PC-3 (cell line): ENCODE data around the gene RAB7A. TPM values are rescaled to one million over a fixed set of nuclear protein-coding genes. Genes with fewer than 3 reads are reported as not detected.

Source experiments
- ATAC-seq: fragments of 200-7000 bp; cut with Tn5 transposase; 2 replicates; pipeline ENCODE4 v1.9.1; 2020; ENCODE audit warnings: mild to moderate bottlenecking, moderate library complexity
- BruUV-seq: library from RNA; stranded (reverse); fragments of 400-500 nt; replicated peaks from 2 replicates; lab custom pipeline; 2021; lab: Mats Ljungman, UMichigan
- CTCF ChIA-PET: fragments of 300-600 bp; sonication (Branson Sonifier 250); formaldehyde crosslinking; loops from one replicate; lab custom pipeline; 2022; ENCODE audit warnings: antibody characterized with exemption; lab: Charles Lee
- POLR2A ChIA-PET: fragments of 300-600 bp; sonication (Branson Sonifier 250); formaldehyde crosslinking; loops from one replicate; lab custom pipeline; 2022; ENCODE audit warnings: antibody characterized with exemption; ENCODE audit not compliant: unreplicated experiment; lab: Charles Lee
- DNase-seq: peaks from one replicate; pipeline ENCODE4 v3.0.0-alpha.2; 2015
- H2AFZ ChIP-seq: fragments of 300-600 bp; sonication (generic); 2 replicates; pipeline ENCODE4 v1.6.0; 2016; ENCODE audit warnings: antibody characterized with exemption, low read length
- H3F3A ChIP-seq: fragments of 300-600 bp; sonication (generic); one replicate; pipeline ENCODE4 v1.6.0; 2017; ENCODE audit warnings: antibody characterized with exemption, low read length, control low read depth, mild to moderate bottlenecking; ENCODE audit not compliant: unreplicated experiment
- H3K27ac ChIP-seq: fragments of 300-600 bp; sonication (generic); 2 replicates; pipeline ENCODE4 v1.5.1; 2016; ENCODE audit warnings: mild to moderate bottlenecking, low read length
- H3K27me3 ChIP-seq: fragments of 300-600 bp; sonication (generic); 2 replicates; pipeline ENCODE4 v1.6.1; 2016; ENCODE audit warnings: low read length, mixed read lengths
- H3K36me3 ChIP-seq: fragments of 300-600 bp; sonication (generic); 2 replicates; pipeline ENCODE4 v1.6.1; 2016; ENCODE audit warnings: low read depth, mixed run types, low read length, mixed read lengths
- H3K4me1 ChIP-seq: fragments of 300-600 bp; sonication (generic); 2 replicates; pipeline ENCODE4 v1.5.1; 2016; ENCODE audit warnings: low read length; ENCODE audit not compliant: insufficient read depth
- H3K4me2 ChIP-seq: fragments of 300-600 bp; sonication (generic); 2 replicates; pipeline ENCODE4 v1.6.0; 2016; ENCODE audit warnings: low read length
- H3K4me3 ChIP-seq: fragments of 300-600 bp; sonication (generic); 2 replicates; pipeline ENCODE4 v1.5.1; 2016; ENCODE audit warnings: mild to moderate bottlenecking, low read length, mixed read lengths
- H3K79me2 ChIP-seq: fragments of 300-600 bp; sonication (generic); 2 replicates; pipeline ENCODE4 v1.6.1; 2017; ENCODE audit warnings: low read length, mixed read lengths
- H3K9ac ChIP-seq: fragments of 300-600 bp; sonication (generic); 2 replicates; pipeline ENCODE4 v1.6.0; 2016; ENCODE audit warnings: mild to moderate bottlenecking, low read length
- H3K9me2 ChIP-seq: fragments of 300-600 bp; sonication (generic); replicated peaks from 2 replicates; pipeline ENCODE4 v1.6.1; 2016; ENCODE audit warnings: mixed run types, low read length, mixed read lengths
- H3K9me3 ChIP-seq: fragments of 300-600 bp; sonication (generic); 2 replicates; pipeline ENCODE4 v1.6.1; 2016; ENCODE audit warnings: low read length, mixed read lengths
- H4K20me1 ChIP-seq: fragments of 300-600 bp; sonication (generic); 2 replicates; pipeline ENCODE4 v1.6.1; 2016; ENCODE audit warnings: low read length, mixed read lengths
- CTCF ChIP-seq: fragments of 300-600 bp; sonication (generic); conservative IDR thresholded peaks from 2 replicates; pipeline ENCODE4 v1.5.1; 2017; ENCODE audit warnings: antibody characterized with exemption, low read depth, mild to moderate bottlenecking, low read length
- EZH2 ChIP-seq: fragments of 300-600 bp; sonication (generic); IDR thresholded peaks from one replicate; pipeline ENCODE4 v1.6.1; 2017; ENCODE audit warnings: antibody characterized with exemption, mild to moderate bottlenecking, low read length; ENCODE audit not compliant: unreplicated experiment
- EZH2phosphoT487 ChIP-seq: fragments of 300-600 bp; sonication (generic); IDR thresholded peaks from 2 replicates; pipeline ENCODE4 v1.6.1; 2018; ENCODE audit warnings: mild to moderate bottlenecking, antibody characterized with exemption, low read length, borderline replicate concordance
- intact Hi-C: fragments of 100-400 bp; cut with micrococcal nuclease; formaldehyde crosslinking; loops from 2 replicates; pipeline ENCODE4 v1.9.0; 2023
- total RNA-seq: library from RNA; depleted of rRNA; stranded (reverse); fragments of >200 nt; gene quantifications from 2 replicates; pipeline ENCODE4 v1.2.3, GENCODE V29; 2014

Gene RAB7A
- total RNA-seq, 1 experiment from 2014 or later: 48.0 TPM

GRCh38 chr3:128814519-128815317, 88.7 kb downstream of the RAB7A start:
- no peak for TF ChIP-seq CTCF
- TF ChIP-seq EZH2: no peak
- no peak for TF ChIP-seq EZH2phosphoT487
- CTCF ChIA-PET: no interaction called here
- H4K20me1 ChIP-seq: no peaks in the 10 kb centered on the region
- H3K4me1 ChIP-seq: no peaks in the 10 kb centered on the region
- DNase-seq (no peak), ATAC-seq (no peak)
- H3K9ac ChIP-seq: no peak overlapping the region
- no TSS peak for BruUV-seq
- H3K9me3 ChIP-seq: no peaks in the 10 kb centered on the region
- POLR2A ChIA-PET: no interaction called here
- intact Hi-C loops: no loop called here
- no peaks in the 10 kb centered on the region for H3F3A ChIP-seq
- no peaks in the 10 kb centered on the region for H3K9me2 ChIP-seq
- H3K27me3 ChIP-seq: no peaks in the 10 kb centered on the region
- no peak overlapping the region for H3K27ac ChIP-seq
- H3K36me3 ChIP-seq: peaks cover 7% of the 10 kb centered on the region; the same call in 1 of the 2 replicates
- no peaks in the 10 kb centered on the region for H3K79me2 ChIP-seq
- no peak overlapping the region for H3K4me2 ChIP-seq
- H3K4me3 ChIP-seq: no peak overlapping the region
- no peak overlapping the region for H2AFZ ChIP-seq

DNA sequence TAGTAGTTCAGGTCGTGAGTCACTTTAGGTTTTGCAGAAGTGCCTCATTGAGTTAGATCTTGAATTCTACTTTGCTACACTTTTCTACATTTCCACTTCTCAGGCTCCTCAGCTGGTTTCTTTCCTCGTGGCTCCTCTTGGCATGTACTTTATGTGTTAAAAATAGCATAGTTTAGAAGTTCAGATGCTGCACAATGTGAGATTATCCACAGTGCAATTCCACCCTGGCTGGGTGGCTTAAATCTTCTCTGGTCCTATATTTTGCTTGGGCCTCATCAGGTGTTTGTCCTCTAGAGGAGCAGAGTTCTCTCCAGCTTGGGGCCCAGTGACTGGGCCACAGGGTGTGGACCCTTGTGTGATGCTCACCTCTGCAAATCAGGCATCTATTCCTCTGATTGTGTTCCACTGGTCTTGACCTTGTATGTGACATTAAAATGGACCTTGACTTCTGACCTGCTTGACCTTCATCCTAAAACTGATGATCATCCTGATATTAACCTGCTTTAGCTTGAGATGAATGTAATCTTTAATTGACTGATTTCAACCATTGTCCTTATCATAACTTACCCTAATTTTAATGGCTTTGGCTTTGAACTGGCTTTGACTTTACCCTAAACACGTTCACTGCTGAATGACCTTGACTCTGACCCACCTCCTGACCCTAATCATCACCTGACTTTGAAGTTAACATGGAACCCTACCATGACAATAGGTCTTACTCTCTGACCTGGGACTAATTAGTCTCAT, 89.5 kb downstream of the RAB7A start:
- intact Hi-C loops: no loop called here
- Histone ChIP-seq H3K9me2 (no peaks in the 10 kb centered on the region), H3K27me3 (no peaks in the 10 kb centered on the region), H3K9ac (no peak overlapping the region), H3K4me1 (no peaks in the 10 kb centered on the region), H3K9me3 (no peaks in the 10 kb centered on the region), H3K4me3 (no peak overlapping the region), H3K79me2 (no peaks in the 10 kb centered on the region), H2AFZ (no peak overlapping the region), H3K27ac (no peak overlapping the region), H3K4me2 (no peak overlapping the region), H3F3A (no peaks in the 10 kb centered on the region), H3K36me3 (peaks cover 7% of the 10 kb centered on the region; the same call in 1 of the 2 replicates), H4K20me1 (no peaks in the 10 kb centered on the region)
- no peak for TF ChIP-seq CTCF
- no peak for TF ChIP-seq EZH2phosphoT487
- TF ChIP-seq EZH2: no peak
- no peak for ATAC-seq
- CTCF ChIA-PET: no interaction called here
- DNase-seq: no peak
- no TSS peak for BruUV-seq
- POLR2A ChIA-PET: no interaction called here
